RKO (cell line): Measurements from ENCODE around the gene SLC6A16.
"Not testable (repeated sequence)": the region's sequence is repeated elsewhere in the genome, so short reads cannot be mapped to it uniquely, and the experiment has no call there.

Experiments
- DNase-seq: peaks from one replicate; pipeline ENCODE4 v3.0.0-alpha.2; 2016; ENCODE audit warnings: low spot score

The SLC6A16 gene

DNA sequence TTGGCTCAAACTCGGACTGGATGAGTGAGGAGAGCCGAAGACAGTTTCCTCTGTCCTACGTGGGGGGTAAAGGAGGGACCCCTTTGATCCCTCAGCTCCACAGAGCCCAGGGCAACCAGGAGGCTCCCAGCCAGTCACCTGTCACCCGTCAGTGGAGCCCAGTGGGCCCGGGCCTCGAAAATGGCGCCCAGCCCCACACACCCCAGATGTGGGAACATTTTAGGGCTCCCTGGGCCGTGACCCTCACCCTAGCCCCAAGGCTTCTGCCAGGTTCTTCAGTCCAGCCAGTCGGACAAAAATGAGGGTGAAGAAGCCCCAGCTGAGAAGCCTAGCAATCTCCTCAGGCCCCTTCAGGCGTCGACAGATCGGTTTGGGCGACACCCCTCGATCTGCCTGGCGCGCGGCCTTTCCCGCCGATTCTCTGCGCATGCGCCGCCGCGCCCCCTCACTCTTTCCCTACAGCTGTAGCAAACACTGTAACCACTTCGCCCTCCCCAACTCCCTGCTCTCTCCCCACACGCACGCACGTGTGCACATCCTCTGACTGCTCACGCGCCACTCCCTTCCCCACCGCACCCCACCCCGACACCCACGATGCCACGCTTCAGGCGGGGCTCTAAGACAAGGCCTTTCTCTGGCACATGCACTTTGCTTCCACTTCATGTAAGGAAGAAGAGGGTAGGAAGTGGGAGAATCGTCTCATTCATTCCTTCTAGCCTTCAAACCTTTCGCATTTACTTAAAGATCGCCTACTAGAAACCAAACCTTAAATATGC, at the start of gene SLC6A16:
SLC6A16 (minus strand) TSS at position 391 of the 776 bp plus-strand sequence. CDS start 13,844 bp downstream, outside the sequence.
- no peak for DNase-seq

DNA sequence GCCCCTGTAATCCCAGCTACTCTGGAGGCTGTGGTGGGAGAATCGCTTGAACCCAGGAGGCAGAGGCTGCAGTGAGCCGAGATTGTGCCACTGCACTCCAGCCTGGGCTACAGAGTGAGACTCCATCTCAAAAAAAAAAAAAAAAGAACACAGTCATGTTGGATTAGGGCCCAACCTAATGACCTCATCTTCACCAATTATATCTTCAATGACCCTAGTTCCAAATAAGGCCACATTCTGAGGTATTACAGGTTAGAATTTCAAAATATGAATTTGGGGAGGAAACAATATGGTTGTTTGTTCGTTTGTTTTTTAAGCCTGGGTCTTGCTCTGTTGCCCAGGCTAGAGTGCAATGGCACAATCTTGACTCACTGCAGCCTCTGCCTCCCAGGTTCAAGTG, 48.2 kb upstream of the SLC6A16 start:
- DNase-seq: not testable (repeated sequence)

DNA sequence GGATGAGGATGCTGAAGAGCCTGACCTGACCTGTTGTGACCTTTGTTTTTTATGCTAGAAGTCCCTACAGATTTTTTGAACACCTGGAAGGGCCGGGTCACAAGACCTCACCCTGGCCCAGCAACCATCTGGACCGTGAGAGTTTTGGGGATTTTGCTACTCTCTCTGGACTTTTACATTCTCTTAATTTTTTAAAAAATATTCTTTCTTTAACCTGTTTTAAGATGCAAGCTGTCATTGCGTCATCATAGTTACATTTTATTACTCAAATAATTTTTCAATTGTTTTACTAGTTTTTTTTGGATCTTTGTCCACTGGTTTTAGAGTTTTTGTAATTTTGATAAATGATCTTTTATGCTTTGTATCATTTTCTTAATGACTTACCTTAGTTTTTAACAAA, 46.2 kb upstream of the SLC6A16 start:
- no peak for DNase-seq

DNA sequence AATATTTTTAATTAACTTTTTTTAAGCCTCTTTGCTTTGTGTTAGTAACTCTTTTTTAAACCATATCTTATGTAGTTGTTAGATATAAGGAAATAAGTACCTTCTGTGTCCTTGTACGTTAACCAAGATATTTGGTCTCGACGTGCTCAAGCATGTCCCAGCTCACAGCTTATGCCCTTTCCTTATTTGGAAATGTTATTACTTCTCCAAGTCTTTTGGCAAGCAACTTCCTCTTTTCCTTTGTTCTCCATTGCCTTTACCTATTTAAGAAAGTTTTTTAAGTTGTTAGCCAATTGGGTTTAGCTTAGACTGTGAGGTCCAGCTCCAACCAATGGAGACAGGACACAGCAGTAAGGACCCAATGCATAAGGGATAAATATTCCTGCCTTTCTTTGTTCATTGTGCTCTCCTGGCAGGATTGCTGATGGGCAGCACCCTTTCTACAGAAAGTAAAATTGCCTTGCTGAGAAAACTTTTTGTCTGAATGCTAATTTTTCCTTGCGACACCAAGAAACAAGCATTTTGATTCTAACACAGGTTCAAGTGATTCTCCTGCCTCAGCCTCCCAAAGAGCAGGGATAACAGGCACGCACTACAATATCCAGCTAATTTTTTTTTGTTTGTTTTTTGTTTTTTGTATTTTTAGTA, 43.8 kb upstream of the SLC6A16 start:
- no peak for DNase-seq

DNA sequence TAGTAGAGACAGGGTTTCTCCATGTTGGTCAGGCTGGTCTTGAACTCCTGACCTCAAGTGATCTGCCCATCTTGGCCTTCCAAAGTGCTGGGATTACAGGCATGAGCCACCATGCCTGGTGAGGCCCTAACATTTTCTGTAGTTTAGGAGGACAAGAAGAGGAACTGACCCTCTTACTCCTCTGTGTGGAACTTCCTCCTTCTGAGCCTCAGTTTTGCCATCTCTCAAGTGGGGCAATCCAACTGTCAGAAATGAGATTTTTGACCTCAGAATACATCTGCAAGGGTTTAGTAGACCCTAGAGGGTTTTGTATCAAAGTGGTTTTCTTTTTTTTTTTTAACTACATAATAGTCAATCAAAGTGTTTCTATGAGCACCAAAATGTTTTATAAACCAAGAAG, 41.1 kb upstream of the SLC6A16 start:
- no peak for DNase-seq

DNA sequence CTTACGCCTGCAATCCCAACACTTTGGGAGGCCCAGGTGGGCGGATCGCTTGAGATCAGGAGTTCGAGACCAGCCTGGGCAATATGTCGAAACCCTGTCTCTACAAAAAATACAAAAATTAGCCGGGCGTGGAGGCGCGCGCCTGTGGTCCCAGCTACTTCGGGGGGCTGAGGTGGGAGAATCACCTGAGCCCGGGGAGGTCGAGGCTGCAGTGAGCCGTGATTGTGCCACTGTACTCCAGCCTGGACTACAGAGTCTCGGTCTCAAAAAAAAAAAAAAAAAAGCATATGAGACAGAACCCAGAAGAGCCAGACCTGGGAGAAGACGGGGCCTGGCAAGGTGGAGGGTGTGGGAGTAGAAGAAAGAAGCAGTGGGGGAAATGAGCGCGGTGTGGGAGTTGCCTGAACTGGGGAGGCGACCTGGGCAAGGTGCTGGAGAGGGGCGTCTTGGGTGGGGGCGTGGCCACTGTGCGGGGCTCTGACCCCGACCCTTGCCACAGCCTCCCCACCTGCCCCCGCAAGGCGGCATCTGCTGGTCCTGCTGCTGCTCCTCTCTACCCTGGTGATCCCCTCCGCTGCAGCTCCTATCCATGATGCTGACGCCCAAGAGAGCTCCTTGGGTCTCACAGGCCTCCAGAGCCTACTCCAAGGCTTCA, 39.2 kb upstream of the SLC6A16 start:
- no peak for DNase-seq

DNA sequence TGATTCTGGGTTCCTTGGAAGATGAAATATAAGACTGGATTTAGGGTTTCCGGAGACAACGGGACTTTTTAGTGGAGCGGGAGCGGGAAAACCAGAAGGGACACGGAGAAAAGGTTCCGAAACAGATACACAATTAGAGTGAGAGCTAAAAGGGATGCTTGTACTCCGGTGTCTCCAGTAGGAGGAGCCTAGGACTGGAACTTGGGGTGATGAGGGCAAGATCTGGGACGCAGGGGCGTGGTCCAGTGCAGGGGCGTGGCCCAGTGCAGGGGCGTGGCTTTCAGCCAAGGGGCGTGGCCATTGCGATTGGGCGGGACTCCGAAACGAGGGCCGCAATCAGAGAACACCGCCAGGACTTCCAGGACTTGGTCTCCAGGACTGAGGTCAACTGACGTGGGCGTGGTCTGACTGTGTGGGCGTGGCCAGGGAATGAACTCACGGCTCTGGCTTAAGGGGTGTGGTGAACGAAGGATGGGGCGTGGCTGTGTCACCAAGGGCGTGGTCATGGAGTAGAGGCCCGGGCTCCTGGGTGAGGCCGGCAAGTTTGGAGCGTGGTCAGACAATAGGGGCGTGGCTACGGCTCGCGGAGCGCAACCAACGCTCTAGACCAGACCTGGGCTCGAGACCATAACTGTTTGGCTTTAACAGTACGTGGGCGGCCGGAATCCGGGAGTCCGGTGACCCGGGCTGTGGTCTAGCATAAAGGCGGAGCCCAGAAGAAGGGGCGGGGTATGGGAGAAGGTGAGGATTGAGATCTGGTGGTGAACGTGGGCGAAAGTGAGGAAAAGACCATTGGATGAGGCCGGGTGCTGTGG, 38.5 kb upstream of the SLC6A16 start, which contains the start of gene DKKL1:
DKKL1 (plus strand) TSS at position 610 of the 815 bp plus-strand sequence; CDS start at position 732, 122 bp downstream.
- peak; percentile 98 for DNase-seq

DNA sequence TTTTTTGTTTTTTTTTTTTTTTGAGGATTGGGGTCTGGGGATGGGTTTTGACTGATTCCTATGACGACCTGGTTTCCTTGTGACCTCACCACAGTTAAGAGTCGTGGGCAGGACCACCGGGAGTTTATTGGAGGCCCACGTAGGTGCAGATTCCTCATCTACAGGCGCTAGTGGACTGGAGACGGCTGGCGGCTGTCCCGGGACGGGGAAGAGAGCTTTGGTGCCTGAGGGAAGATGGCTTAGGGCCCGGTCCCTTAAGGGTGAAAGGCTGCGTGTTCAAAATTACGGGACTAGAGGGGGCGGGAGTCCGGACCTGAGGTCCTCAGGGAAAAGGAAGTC, 37.9 kb upstream of the SLC6A16 start:
- DNase-seq: no peak

DNA sequence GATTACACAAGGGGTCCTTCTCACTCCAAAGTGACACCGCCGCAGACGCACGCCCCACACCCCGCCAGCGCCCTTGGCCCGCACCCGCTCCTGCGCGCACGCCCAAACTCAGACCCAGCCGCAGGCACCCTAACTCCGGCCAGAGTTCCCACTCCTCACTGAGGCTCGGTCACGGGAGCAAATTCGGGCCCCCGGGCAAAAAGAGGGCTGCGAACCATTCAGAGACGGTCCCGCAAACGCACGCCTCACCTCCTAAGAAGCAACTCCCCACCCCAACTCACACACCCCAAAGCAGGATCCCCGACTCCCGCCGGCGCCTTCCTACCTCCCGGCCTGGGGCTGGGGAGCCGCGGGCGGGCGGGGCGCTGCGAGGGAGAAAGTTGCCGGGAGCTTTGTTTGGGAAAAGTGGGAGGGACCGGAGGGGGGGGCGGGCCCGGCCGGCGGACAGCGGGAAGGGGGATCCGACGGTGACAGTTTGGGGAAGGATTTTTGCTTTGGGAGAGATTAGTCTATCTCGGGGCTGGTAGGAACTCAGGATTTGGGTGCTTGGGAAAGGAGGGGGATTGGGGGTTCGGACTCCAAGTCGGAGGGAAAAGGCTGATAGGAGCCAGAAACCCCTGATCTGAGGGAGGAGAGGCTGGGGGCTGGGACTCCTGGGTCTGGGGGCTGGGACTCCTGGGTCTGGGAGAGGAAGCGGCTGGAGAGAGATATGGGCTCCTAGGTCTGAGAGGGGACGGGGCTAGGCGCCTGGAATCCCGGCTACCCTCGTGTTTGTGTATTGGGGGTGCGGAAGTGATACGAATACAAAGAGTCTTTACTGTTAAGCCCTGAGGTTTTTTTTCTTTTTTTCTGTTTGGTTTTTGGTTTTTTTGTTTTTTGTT, 37.3 kb upstream of the SLC6A16 start, which contains the start of gene TEAD2:
TEAD2 (minus strand) TSS at position 369 of the 881 bp plus-strand sequence. CDS start 2,341 bp downstream, outside the sequence.
- DNase-seq: peak; percentile 77

DNA sequence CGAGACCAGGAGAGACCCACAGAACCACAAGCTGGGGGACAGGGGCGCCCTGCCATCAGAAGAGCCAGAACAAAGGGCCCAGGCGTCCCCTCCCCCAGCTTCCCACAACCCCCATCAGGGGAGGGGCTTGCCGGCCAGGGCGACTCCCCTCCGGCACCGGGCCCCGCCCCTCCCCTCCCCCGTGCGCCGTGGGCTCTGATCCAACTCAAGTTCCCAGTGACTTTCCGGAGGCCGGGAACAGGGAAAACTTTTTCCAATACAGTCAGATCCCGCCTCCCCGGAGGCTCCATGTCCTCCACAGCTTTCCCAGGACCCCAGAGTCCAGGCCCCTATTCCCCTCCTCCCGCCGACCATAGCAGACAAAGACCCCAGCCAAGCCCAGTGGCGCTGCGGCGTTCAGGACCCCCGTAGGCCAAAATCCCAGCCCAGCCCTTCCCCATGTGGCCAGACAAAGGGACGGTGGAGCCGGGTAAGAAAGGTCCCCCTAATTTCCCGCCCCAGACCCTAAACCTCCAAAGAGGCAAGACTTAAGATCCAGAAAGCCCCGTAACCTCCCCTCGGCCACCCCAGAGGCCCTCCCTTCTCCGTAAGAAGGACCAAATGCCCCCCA, 36.6 kb upstream of the SLC6A16 start:
- peak; percentile 76 for DNase-seq

DNA sequence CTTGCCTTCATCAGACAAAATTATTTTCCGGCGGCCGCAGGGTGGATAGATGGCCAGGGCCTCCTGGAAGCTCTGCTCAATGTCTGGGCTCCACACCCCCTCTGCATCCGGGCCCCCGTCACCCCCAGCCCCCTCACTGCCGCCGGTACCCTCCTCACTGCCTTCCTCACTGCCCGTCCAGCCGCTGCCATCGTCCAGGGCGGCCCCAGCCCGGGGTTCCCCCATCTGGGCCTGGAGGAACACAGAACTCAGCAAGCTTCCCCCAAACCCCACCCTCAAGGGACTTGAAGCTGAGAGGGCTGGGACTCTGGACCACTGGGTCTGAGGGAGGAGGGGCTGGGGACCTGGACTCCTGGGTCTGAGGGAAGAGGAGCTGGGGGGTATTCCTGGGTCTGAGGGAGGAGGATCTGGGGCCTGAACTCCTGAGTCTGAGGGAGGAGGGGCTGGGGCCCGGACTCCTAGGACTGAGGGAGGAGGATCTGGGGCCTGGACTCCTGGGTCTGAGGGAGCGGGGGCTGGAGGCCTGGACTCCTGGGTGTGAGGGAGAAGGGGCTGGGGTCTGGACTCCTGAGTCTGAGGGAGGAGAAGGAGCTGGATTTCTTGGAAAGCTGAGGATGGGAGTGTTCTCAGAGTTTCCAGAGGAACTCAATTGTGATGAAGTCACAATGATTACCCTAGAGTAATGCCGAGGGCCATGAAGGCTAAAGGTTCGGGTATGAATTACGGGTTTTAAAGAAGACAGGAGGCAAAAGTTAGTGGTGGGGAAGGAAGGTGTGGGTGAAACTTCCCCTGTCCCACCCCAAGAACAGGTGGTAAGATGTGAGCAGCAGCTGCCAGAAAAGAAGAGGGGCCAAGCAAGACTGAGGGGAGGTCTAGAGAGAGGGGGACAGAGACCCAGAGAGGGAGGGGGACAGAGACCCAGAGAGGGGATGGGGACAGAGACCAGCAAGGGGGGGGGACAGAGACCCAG, 35.1 kb upstream of the SLC6A16 start:
- DNase-seq: no peak

DNA sequence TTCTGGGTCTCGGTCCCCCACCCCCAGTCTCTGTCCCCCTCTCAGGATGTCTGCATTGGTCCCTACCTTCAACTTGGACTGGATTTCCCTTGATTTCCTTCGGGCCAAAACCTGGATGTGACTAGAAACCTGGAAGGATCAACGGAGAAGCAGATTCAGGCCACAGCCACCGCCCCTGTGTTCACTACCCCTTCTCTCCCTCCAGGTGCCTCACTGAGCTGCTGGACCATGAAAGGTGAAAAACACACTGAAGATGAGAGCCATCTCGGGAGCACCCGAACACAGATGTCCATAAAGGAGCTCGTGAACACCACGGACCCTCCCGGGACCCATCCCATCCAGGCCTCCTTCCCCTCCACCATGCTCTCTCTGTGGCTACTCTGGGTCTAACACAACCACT, 32.2 kb upstream of the SLC6A16 start:
- DNase-seq: no peak

DNA sequence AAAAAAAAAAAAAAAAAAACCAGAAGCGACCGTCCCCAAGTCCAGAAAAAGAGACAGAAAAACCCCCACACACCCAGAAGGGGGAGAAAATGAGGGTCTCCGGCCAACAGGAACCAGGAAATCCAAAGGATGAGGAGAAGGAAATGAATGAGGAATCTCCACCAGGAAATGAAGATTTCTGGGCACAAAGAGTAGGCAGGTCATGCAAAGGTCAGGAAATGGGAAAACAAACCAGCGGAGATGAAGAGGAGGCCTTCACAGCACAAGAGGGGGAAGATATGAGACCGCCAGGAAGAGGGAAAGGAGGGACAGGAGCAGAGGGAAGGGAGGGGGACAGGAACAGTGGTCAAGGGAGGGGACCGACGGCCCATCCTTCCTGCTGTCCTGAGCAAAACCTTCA, 31.4 kb upstream of the SLC6A16 start:
- no peak for DNase-seq

DNA sequence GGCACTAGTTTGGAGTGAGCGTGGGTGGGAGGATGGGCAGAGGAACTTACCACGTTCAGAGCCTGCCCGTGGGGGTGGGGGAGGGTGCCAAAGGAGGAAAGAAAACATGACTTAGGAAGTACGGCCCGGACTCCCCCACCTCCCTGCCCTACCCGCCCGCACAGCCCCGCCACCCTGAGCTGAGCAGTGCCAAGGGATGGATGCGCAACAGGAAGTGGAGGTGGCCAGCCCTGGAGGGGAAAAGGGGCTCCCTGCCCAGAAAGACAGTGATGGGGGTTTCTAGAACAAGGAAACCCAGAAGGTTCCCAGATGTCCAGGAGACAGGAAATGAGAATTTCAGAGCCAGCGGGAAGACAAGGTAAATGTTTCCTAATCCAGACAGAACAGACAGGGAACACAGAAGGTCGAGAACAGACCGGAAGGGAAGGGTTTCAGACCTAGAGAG, 30.9 kb upstream of the SLC6A16 start:
- DNase-seq: no peak

DNA sequence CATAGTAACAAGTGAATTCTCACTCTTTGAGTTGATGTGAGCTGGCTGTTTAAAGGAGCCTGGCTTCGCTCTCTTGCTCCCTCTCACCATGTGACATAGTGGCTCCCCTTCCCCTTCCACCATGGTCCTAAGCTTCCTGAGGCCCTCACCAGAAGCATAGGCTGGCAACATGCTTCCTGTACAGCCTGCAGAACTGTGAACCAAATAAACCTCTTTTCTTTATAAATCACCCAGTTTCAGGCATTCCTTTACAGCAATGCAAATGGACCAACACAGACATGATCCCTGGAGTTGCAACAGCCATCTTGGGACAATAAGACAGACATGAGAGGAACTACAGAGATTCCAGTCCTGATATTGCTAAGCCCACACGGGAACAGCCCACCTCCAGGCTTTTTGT, 24.6 kb upstream of the SLC6A16 start:
- no peak for DNase-seq

DNA sequence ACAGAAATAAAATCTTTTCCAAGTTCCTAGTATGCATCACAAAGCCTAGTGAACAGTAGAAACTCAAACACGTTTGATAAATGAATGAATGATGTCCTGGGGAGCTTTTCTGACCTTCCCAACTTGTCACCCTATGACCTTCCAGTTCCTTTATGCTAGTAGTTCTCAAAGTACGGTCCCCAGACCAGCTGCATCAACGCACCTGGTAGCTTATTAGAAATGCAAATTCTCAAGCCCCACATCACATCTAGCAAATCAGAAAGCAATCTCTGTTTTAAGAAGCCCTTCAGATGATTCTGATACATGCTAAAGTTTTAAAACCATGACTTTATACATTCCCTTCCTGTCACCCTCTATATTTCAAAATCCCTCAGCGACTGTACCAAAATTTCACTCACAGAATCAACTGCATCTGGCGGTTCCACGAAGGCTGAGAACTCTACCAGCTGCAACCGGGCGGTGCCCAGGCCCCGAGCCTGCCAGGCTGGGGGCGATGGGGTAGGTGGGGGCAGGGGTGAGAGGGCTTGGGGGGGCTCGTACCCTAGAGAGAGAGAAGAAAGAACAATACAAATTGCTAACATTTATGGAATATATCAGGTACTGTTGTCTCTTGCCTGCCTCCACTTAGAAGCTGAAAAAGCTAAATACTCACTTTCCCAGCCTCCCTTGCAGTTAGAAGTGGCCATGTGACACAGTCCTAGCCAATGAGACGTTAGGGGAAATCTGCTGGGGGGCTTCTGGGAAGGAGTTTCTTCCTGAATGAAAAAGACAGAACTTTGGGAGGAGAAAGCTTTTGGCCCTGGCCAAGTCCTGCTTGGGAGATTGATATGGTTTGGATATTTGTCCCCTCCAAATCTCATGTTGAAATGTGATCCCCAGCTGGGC, 23.6 kb upstream of the SLC6A16 start:
- DNase-seq: no peak

DNA sequence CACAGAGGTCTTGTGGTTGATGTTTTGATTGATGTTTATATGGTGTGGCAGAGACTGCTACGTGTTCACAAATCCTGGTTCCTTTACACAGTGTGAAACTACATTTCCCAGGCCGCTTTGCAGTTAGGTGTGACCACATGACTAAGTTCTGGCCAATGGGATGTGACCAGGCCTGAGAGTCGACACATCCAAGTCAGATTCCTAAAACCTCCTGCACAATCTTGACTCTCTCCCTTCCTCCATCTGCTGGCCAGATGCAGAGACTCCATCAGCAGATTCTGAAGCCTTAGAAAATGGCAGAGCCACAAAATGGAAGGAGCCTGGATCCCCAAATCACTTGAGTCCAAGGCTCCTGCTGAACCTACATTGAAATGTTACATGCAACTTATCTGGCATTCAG, 22.8 kb upstream of the SLC6A16 start:
- peak; percentile 83 for DNase-seq

DNA sequence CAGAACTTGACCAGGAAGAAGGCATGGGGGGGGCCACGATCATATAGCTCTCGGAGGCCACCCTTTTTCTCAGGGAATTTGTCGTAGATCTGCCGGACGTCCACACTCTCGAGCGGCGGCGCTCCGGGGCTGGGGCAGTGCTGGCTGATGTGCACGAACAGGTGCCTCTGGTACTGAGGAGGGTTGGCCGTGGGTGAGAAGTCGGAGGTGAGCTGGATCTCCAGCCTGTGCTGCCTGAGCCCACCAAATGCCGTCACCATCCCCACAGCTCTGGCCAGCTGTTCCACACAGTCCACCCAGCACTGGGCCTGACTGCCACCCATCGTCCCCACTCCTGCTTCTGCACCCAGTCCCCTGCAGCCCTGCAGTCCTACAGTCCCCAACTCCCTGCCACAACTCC, 22.2 kb upstream of the SLC6A16 start:
- no peak for DNase-seq
